ELR (cell line): ENCODE measurements around the gene SOCS4.

Source experiments
- DNase-seq: peaks from one replicate; pipeline ENCODE4 v3.0.0-alpha.2; 2015; ENCODE audit warnings: low read depth

The SOCS4 gene

DNA sequence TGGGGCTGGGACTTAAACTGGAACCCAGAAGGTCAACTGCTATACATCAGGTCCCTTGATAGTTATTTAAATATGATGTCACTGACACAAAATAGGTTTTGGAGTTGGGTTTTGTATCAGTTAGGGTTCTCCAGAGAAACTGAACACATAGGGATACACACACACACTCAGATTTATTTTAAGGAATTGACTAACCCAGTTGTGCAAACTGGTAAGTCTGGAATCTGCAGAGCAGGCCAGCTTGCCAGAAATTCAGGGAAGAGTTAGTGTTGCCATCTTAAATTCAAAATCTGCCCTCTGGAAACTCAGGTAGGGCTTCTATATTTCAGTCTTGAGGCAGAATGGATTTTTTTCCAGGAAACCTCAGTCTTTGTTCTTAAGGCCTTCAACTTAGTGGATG is 61.3 kb downstream of the SOCS4 start:
- no peak for DNase-seq

DNA sequence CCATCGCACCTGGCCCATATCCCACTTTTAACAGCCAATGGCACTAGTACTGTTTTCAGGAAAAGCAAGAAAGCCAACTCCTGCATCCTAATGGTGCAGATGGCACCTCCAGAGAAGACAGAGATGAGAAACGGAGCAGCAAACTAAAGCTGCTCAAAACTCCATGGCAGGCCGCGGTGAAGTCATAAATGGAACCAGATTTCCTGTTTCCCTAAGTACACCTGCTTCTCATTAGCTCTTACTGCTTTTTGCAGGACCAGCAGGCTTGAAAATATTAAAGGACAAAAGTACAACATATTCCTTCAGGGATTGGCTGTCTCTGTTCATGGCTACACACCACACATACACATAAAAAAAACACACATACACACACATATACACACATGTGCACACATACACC is 65.3 kb downstream of the SOCS4 start:
- no peak for DNase-seq

DNA sequence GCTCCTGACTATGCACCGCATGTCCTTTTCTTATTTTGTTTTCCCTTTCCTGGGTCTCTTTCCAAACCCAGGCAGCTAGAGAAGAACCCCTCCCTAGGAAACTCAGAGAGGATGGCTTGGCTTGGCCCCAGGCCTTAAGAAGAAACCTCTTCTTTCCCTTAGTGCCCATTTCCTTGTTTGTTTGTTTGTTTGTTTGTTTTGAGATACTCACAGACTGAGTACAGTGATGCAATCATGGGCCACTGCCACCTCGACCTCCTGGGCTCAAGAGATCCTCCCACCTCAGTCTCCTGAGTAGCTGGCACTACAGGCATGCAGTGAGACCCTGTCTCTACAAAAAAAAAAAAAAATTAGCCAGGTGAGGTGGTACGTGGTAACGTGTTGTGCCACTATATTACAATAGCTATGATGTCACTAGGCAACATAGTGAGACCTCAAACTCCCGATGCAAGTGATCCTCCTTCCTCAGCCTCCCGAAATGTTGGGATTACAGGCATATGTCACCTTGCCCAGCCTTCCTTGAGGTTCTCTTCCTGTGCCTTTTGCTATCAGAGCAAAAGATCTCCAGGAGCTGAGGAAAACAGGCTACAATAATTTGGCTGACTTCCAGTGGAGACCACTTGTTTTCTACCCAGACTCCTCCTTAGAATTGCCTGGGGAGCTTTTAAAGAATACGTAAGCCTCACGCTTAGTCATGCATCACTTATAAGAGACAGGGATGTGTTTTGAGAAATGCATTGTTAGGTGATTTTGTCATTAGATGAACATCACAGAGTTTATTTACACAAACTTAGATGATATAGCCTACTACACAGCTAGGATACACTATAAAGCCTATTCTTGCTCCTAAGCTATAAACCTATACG is 67.5 kb downstream of the SOCS4 start:
- DNase-seq = peak; percentile 88

DNA sequence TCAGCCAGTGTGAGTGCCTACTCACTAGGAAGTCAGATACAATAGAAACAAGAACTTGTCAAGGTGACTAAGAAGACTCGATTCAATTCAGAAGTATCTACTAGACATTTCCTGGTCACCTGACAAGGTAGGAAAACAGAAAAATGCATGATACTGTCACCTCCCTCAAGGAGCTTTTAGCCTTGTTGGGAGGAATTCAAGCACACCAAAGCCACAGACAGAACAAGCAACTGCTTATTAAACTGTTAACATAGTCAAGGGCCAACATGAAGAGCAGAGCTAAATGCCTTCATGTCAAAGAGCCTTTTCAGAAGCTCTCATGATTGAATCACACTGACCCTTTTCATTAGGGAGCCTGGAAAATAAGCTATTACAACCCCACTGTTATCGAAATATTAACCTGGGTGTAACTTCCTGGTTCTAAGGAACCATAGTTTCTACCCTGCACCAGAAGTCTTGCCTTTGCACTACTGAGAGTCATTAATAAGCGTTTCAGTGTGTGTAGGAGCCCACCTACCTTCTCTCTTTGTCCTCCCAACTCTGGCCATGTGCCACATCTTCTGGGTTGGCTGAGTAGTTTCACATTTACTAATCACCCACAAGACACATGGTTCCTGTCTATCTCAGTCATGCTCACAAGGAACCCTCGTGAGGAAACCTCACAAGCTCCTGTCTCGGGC is 71.0 kb downstream of the SOCS4 start:
- DNase-seq = no peak

DNA sequence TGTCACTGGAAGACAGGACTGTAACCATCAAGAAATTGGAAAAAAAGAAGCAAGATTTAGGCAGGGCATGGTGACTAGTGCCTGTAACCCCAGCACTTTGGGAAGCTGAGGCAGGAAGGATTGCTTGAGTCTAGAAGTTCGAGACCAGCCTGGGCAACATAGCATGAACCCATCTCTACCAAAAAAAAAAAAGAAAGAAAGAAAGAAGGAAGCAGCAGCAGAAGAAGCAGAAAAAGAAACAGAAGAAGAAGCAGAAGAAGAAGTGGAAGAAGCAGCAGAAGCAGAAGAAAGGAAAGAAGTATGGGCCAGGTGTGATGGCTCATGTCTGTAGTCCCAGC is 71.5 kb downstream of the SOCS4 start:
- DNase-seq = no peak
